Measurements from ENCODE around the gene PNPLA6. TPM values are rescaled to one million over a fixed set of nuclear protein-coding genes. Genes with fewer than 3 reads are reported as not detected.

The PNPLA6 gene
- total RNA-seq, 2 experiments from 2014 or later, result 62.0 to 70.9 TPM

- DNase-seq (peak in 1 of 14 experiments; percentile 12), ATAC-seq (ENCODE audit: poor library complexity) (no peak)
- no peak overlapping the region for H3K27ac ChIP-seq (ENCODE audit: low read depth in 1 of 2, low read length in 2 of 2)
- Mint-ChIP-seq H3K4me3 (peak overlapping the region; percentile 69), H3K4me1 (ENCODE audit: low read depth) (peaks cover 23% of the 10 kb centered on the region), H3K9me3 (no peaks in the 10 kb centered on the region), H3K27ac (no peak overlapping the region), H3K27me3 (peaks cover 36% of the 10 kb centered on the region), H3K36me3 (ENCODE audit: low read depth) (no peaks in the 10 kb centered on the region)
- no peak for TF ChIP-seq CTCF (IDR thresholded peaks at IDR 0.05)
- intact Hi-C loops (cut with DNase I, micrococcal nuclease), result no loop called here
- no peak overlapping the region for H3K4me3 ChIP-seq (ENCODE audit: low read length)
- peaks cover 17% of the 10 kb centered on the region for H3K4me1 ChIP-seq (ENCODE audit: insufficient read depth, low read length)
- CTCF ChIA-PET, result interaction anchor here (1.1 kb wide), 1 partner anchor 51 kb away, joined by 4 read pairs; no protein-coding TSS in a partner anchor
- peaks cover 5 to 11% of the 10 kb centered on the region in 2 experiments for H3K27me3 ChIP-seq (ENCODE audit: control insufficient read depth in 1 of 2, insufficient read depth in 2 of 2, low read length in 2 of 2)
- no peaks in the 10 kb centered on the region for H3K36me3 ChIP-seq (ENCODE audit: insufficient read depth, low read length)
- H3K9me3 ChIP-seq (ENCODE audit: control insufficient read depth in 1 of 2, insufficient read depth in 1 of 2, low read length in 2 of 2), result peaks cover 0 to 4% of the 10 kb centered on the region in 2 experiments
- POLR2A ChIA-PET, result interaction anchor here (1.4 kb wide), 1 partner anchor 113 kb away, joined by 3 read pairs; the partner anchor contains the start of genes PET100 and XAB2
Measured at GRCh38 chr19:7516878-7517277, 18.6 kb upstream of the PNPLA6 start.

- Mint-ChIP-seq H3K27me3 (peaks cover 26% of the 10 kb centered on the region), H3K4me3 (no peak overlapping the region), H3K9me3 (no peaks in the 10 kb centered on the region), H3K36me3 (ENCODE audit: low read depth) (no peaks in the 10 kb centered on the region), H3K27ac (no peak overlapping the region), H3K4me1 (ENCODE audit: low read depth) (peaks cover 34% of the 10 kb centered on the region)
- Histone ChIP-seq H3K4me1 (ENCODE audit: insufficient read depth, low read length) (peaks cover 33% of the 10 kb centered on the region), H3K27me3 (ENCODE audit: control insufficient read depth in 1 of 2, insufficient read depth in 2 of 2, low read length in 2 of 2) (peaks cover 5 to 11% of the 10 kb centered on the region in 2 experiments), H3K4me3 (ENCODE audit: low read length) (no peak overlapping the region), H3K27ac (ENCODE audit: low read depth in 1 of 2, low read length in 2 of 2) (no peak overlapping the region), H3K36me3 (ENCODE audit: insufficient read depth, low read length) (no peaks in the 10 kb centered on the region), H3K9me3 (ENCODE audit: control insufficient read depth in 1 of 2, insufficient read depth in 1 of 2, low read length in 2 of 2) (peaks cover 0 to 4% of the 10 kb centered on the region in 2 experiments)
- DNase-seq, result peak in 1 of 14 experiments; percentile 22
- CTCF ChIA-PET, result no interaction called here
- ATAC-seq (ENCODE audit: poor library complexity), result no peak
- TF ChIP-seq CTCF (IDR thresholded peaks at IDR 0.05), result no peak
- intact Hi-C loops (cut with DNase I, micrococcal nuclease), result no loop called here
- POLR2A ChIA-PET, result no interaction called here
Measured at GRCh38 chr19:7519361-7520130, 16.0 kb upstream of the PNPLA6 start.

- DNase-seq (peak in 1 of 14 experiments; percentile 30), ATAC-seq (ENCODE audit: poor library complexity) (no peak)
- H3K36me3 ChIP-seq (ENCODE audit: insufficient read depth, low read length), result peaks cover 2% of the 10 kb centered on the region
- CTCF ChIA-PET, result no interaction called here
- no peak for TF ChIP-seq CTCF (IDR thresholded peaks at IDR 0.05)
- H3K9me3 ChIP-seq (ENCODE audit: control insufficient read depth in 1 of 2, insufficient read depth in 1 of 2, low read length in 2 of 2), result peaks cover 0 to 4% of the 10 kb centered on the region in 2 experiments
- H3K27ac ChIP-seq (ENCODE audit: low read depth in 1 of 2, low read length in 2 of 2), result no peak overlapping the region
- H3K4me3 ChIP-seq (ENCODE audit: low read length), result no peak overlapping the region
- Mint-ChIP-seq H3K9me3 (no peaks in the 10 kb centered on the region), H3K36me3 (ENCODE audit: low read depth) (no peaks in the 10 kb centered on the region), H3K4me1 (ENCODE audit: low read depth) (peaks cover 32% of the 10 kb centered on the region), H3K27ac (no peak overlapping the region), H3K27me3 (peaks cover 19% of the 10 kb centered on the region), H3K4me3 (no peak overlapping the region)
- POLR2A ChIA-PET, result interaction anchor here (3.8 kb wide), 1 partner anchor 15 kb away, joined by 50 read pairs; the partner anchor contains the start of gene PNPLA6
- H3K4me1 ChIP-seq (ENCODE audit: insufficient read depth, low read length), result peaks cover 33% of the 10 kb centered on the region
- H3K27me3 ChIP-seq (ENCODE audit: control insufficient read depth in 1 of 2, insufficient read depth in 2 of 2, low read length in 2 of 2), result peaks cover 5 to 11% of the 10 kb centered on the region in 2 experiments
- intact Hi-C loops (cut with DNase I, micrococcal nuclease), result no loop called here
Measured at GRCh38 chr19:7520131-7521051, 15.1 kb upstream of the PNPLA6 start.
